Gastrocnemius medialis (tissue), 4 donors: ENCODE results near the gene SCRT2.

Source experiments
- CTCF ChIP-seq, 5 experiments: fragments of 450-650 bp in 3 of 5; fragments of 200-600 bp in 2 of 5; sonication (generic) in 2 of 5; IDR thresholded peaks in 4 of 5; conservative IDR thresholded peaks in 1 of 5; 1 replicate in 4 of 5; 2 replicates in 1 of 5; pipeline ENCODE4 v1.5.1; 2016 to 2019; ENCODE audit warnings: antibody characterized with exemption in 5 of 5, mild to moderate bottlenecking in 3 of 5, moderate library complexity in 3 of 5
- POLR2A ChIP-seq, 2 donors: fragments of 450-650 bp; IDR thresholded peaks; one replicate each; pipeline ENCODE4 v1.6.1; 2017; ENCODE audit warnings: antibody characterized with exemption in 2 of 2, mild to moderate bottlenecking in 2 of 2, moderate library complexity in 2 of 2

- TF ChIP-seq CTCF (IDR thresholded peaks at IDR 0.05 in 4 of 5, conservative IDR thresholded peaks at IDR 0.05 in 1 of 5), result no peak
- no peak for TF ChIP-seq POLR2A (IDR thresholded peaks at IDR 0.05)
Observed at GRCh38 chr20:676315-676937, 824 bp upstream of the SCRT2 start.
